Natural killer cell (primary cell): Measurements from ENCODE around the gene CHSY1. TPM values are rescaled to one million over a fixed set of nuclear protein-coding genes. Genes with fewer than 3 reads are reported as not detected.

Source experiments
- ATAC-seq, 3 donors: fragments of 150-1000 bp in 2 of 3; fragments of 200-7000 bp in 1 of 3; cut with Tn5 transposase; 1 replicate in 1 of 3; 2 replicates in 2 of 3; pipeline ENCODE4 v1.10.0; 2021; ENCODE audit warnings: mild to moderate bottlenecking in 2 of 3, moderate library complexity in 2 of 3
- DNase-seq, 2 donors: peaks; one replicate each; pipeline versions ENCODE4 v3.0.0 to v3.0.0-alpha.2; 2013 to 2021; ENCODE audit warnings: mixed read lengths in 1 of 2
- H3K27ac ChIP-seq: one replicate; pipeline ENCODE4 v1.5.1; 2013; ENCODE audit warnings: mild to moderate bottlenecking, low read length
- H3K27me3 ChIP-seq: one replicate; pipeline ENCODE4 v1.6.1; 2013; ENCODE audit warnings: low read length; ENCODE audit not compliant: control insufficient read depth, insufficient read depth
- H3K36me3 ChIP-seq: one replicate; pipeline ENCODE4 v1.6.1; 2013; ENCODE audit warnings: low read length; ENCODE audit not compliant: control insufficient read depth, insufficient read depth
- H3K4me1 ChIP-seq: one replicate; pipeline ENCODE4 v1.6.1; 2013; ENCODE audit warnings: low read length; ENCODE audit not compliant: control insufficient read depth, insufficient read depth
- H3K4me3 ChIP-seq: one replicate; pipeline ENCODE4 v1.5.1; 2013; ENCODE audit warnings: low read length
- H3K9me3 ChIP-seq: one replicate; pipeline ENCODE4 v1.6.1; 2013; ENCODE audit warnings: low read length; ENCODE audit not compliant: control insufficient read depth, insufficient read depth
- H3K27ac Mint-ChIP-seq, 2 donors: one replicate each; pipeline ENCODE4 v1.8.0; 2022; ENCODE audit warnings: mild to moderate bottlenecking in 2 of 2, mixed read lengths in 2 of 2, moderate library complexity in 1 of 2
- H3K27me3 Mint-ChIP-seq, 2 donors: one replicate each; pipeline ENCODE4 v1.8.0; 2022; ENCODE audit warnings: low read depth in 2 of 2, mixed read lengths in 2 of 2
- H3K36me3 Mint-ChIP-seq: one replicate; pipeline ENCODE4 v1.8.0; 2022; ENCODE audit warnings: mixed read lengths
- H3K4me1 Mint-ChIP-seq, 2 donors: one replicate each; pipeline ENCODE4 v1.8.0; 2022; ENCODE audit warnings: mixed read lengths in 2 of 2
- H3K4me3 Mint-ChIP-seq: one replicate; pipeline ENCODE4 v1.8.0; 2022; ENCODE audit warnings: mild to moderate bottlenecking, moderate library complexity, mixed read lengths
- H3K9me3 Mint-ChIP-seq, 2 donors: one replicate each; pipeline ENCODE4 v1.8.0; 2022; ENCODE audit warnings: mixed read lengths in 2 of 2
- CTCF ChIP-seq: fragments of 200-600 bp; IDR thresholded peaks from one replicate; pipeline ENCODE4 v1.8.0; 2022; ENCODE audit warnings: antibody characterized with exemption
- WGBS: methylation state at CpG from one replicate; pipeline ENCODE4 v1.1.7; 2013; ENCODE audit warnings: missing lambda C conversion rate; ENCODE audit not compliant: insufficient coverage; 5-methylcytosine and 5-hydroxymethylcytosine counted together
- intact Hi-C: fragments of 100-400 bp; cut with micrococcal nuclease; formaldehyde crosslinking; loops from one replicate; pipeline ENCODE4 v1.14.2; 2022
- total RNA-seq, 4 donors: library from RNA; stranded (reverse); fragments of 120-200 nt in 1 of 4; gene quantifications; one replicate each; pipeline versions ENCODE4 v1.2.3 to v1.2.4, GENCODE V29; 2013 to 2022

Gene CHSY1
- total RNA-seq, 3 donors from 2014 or later (not counting 1 experiment from before 2014, with no cell fraction given): 21.1 to 32.5 (median 30.8) TPM

DNA sequence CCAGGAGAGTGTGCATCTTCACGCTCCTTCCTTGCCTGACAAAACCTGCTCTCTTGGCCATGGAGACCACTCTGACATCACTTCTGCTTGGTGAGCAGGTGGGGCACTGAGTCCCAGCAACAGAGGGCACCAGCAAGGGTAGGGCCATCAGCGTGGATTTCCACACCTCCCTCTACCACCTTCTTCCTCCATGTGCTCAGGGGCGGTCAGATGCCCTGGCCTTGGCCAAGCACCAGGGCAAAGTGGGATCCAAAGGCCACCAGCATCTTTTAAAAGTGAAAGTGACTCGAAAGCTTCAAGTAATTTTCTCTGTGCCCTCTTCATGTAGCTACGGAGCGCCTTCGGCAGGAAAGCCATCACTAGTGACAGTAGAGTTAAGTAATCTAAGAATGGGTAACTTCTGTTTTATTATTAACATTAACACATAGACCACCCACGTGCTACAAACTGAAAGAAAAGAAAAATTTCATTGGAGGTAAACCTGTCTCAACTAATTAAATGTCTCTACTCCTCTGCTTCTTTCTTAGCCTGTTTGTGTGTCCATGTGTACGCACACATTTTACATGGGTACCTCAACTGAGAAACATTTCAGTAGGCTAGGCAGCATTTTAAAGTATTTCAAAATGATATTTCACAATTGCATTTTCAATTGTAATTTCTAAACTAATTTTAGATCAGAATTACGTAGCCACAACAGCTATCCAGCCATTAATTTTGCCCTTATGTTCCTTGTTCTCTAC is 57.9 kb downstream of the CHSY1 start:
- Mint-ChIP-seq H3K36me3 (no peaks in the 10 kb centered on the region), H3K27me3 (no peaks in the 10 kb centered on the region), H3K27ac (peak overlapping the region; percentile 7 to 81), H3K9me3 (peaks cover 0 to 3% of the 10 kb centered on the region in 2 donors), H3K4me1 (peaks cover 67 to 72% of the 10 kb centered on the region in 2 donors), H3K4me3 (peak overlapping the region; percentile 43)
- WGBS: 83% methylated on average over 7 of the region's 10 CpGs
- ATAC-seq: no peak
- intact Hi-C loops: no loop called here
- no peak for TF ChIP-seq CTCF
- H3K27me3 ChIP-seq: no peaks in the 10 kb centered on the region
- no peaks in the 10 kb centered on the region for H3K9me3 ChIP-seq
- H3K27ac ChIP-seq: no peak overlapping the region
- H3K4me3 ChIP-seq: no peak overlapping the region
- H3K36me3 ChIP-seq: no peaks in the 10 kb centered on the region
- no peak for DNase-seq
- H3K4me1 ChIP-seq: peaks cover 20% of the 10 kb centered on the region

DNA sequence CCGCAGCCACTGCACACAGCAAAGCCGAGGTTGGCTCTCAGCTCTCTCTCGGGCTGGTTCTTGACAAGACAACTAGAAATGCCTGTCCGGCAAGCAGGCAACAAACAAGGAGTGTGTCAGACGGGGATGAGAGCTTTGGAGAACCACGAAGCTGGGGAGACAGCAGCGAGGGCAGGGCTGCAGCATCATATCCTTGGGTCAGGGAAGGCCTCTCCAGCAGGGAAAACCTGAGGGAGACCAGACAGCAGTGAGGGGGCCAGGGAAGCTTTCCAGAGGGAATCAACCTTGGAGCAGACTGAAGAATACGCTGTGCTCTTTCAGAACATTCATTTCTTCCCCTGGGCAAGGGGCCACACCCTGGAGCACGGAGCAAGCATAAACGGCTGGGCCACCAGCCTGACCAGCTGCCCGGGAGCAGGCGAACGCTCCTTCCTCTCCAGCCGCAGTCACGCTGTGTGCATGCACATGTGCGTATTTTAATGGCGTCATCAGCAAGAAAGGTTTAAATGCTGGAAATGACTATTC is 58.7 kb downstream of the CHSY1 start:
- no peak overlapping the region for H3K4me3 ChIP-seq
- peaks cover 0 to 3% of the 10 kb centered on the region in 2 donors for H3K9me3 Mint-ChIP-seq
- WGBS: 94% methylated on average over 17 of the region's 17 CpGs
- no peak for ATAC-seq
- no peaks in the 10 kb centered on the region for H3K27me3 Mint-ChIP-seq
- no peaks in the 10 kb centered on the region for H3K27me3 ChIP-seq
- H3K27ac ChIP-seq: no peak overlapping the region
- peak overlapping the region; percentile 24 to 47 for H3K27ac Mint-ChIP-seq
- intact Hi-C loops: no loop called here
- H3K4me1 Mint-ChIP-seq: peaks cover 64 to 70% of the 10 kb centered on the region in 2 donors
- H3K36me3 Mint-ChIP-seq: no peaks in the 10 kb centered on the region
- H3K36me3 ChIP-seq: no peaks in the 10 kb centered on the region
- DNase-seq: no peak
- no peaks in the 10 kb centered on the region for H3K9me3 ChIP-seq
- no peak overlapping the region for H3K4me3 Mint-ChIP-seq
- peaks cover 23% of the 10 kb centered on the region for H3K4me1 ChIP-seq
- no peak for TF ChIP-seq CTCF

- WGBS: 88% methylated on average over 3 of the region's 3 CpGs
- Histone ChIP-seq H3K4me1 (peaks cover 23% of the 10 kb centered on the region), H3K27ac (no peak overlapping the region), H3K36me3 (no peaks in the 10 kb centered on the region), H3K4me3 (no peak overlapping the region), H3K27me3 (no peaks in the 10 kb centered on the region), H3K9me3 (no peaks in the 10 kb centered on the region)
- no peak for DNase-seq
- Mint-ChIP-seq H3K4me1 (peaks cover 68 to 77% of the 10 kb centered on the region in 2 donors), H3K27ac (peak overlapping the region in 1 of 2 donors; percentile 47), H3K4me3 (no peak overlapping the region), H3K27me3 (no peaks in the 10 kb centered on the region), H3K36me3 (no peaks in the 10 kb centered on the region), H3K9me3 (peaks cover 0 to 3% of the 10 kb centered on the region in 2 donors)
- no peak for TF ChIP-seq CTCF
- no peak for ATAC-seq
- intact Hi-C loops: no loop called here
Measured at GRCh38 chr15:101192081-101192480, 59.8 kb downstream of the CHSY1 start.
